ENCODE results near the gene GNPTG. TPM values are rescaled to one million over a fixed set of nuclear protein-coding genes. Genes with fewer than 3 reads are reported as not detected.
A peak's percentile ranks its signal among the peaks of the same experiment; 100 is the strongest.

GNPTG gene
- total and polyA plus RNA-seq, 2 of the 8 experiments (the other 6 are each of a cell fraction or from before 2014, with no cell fraction given), result 26.2 to 51.2 TPM

DNA sequence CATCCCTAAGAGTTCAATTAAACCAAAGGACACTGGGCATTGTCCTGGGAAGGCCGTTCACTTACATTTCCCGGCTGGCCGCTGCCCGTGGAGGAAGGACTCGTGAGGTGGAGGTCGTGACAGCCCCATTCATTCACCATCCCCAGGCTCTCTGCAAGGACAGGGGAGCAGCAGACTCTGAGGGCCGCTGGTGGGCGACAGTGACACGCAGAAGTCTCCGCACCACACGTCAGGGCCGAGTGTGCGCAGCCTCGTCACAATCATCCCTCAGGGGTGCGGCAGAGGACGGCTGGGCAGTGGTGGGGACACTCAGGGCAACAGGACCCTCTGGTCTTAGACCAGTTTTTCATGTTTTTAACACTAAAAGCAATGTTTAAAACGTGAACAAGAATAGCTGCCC, 41.1 kb downstream of the GNPTG start:
- no peak overlapping the region for H2AK5ac ChIP-seq (ENCODE audit: low read depth, low read length)
- H2BK120ac ChIP-seq (replicated peaks; ENCODE audit: low read depth, low read length), result no peak overlapping the region
- no peak overlapping the region for H3K27ac ChIP-seq (ENCODE audit: low read depth, low read length)
- H2BK5ac ChIP-seq (ENCODE audit: low read depth, low read length), result no peak overlapping the region
- H3K14ac ChIP-seq (ENCODE audit: insufficient read length), result no peak overlapping the region
- 93% methylated on average over 17 of the region's 17 CpGs; no CpG with 5 or more reads in 1 of the 2 experiments for WGBS, 2 experiments (ENCODE audit: extremely low coverage in 1 of 2, insufficient coverage in 1 of 2, insufficient read length in 1 of 2, insufficient replicate concordance in 2 of 2, low coverage in 1 of 2, low lambda C conversion rate in 2 of 2, missing lambda C conversion rate in 1 of 2)
- H3K23me2 ChIP-seq (ENCODE audit: low read depth, low read length), result no peaks in the 10 kb centered on the region
- H4K20me1 ChIP-seq (replicated peaks in 1 of 2; ENCODE audit: control insufficient read depth in 1 of 2, insufficient read depth in 2 of 2, low read length in 2 of 2), result peaks cover 0 to 4% of the 10 kb centered on the region in 2 experiments
- H3K4me3 ChIP-seq (ENCODE audit: extremely low read depth in 1 of 4, insufficient read depth in 2 of 4, low read depth in 3 of 4, low read length in 4 of 4), result no peak overlapping the region
- H2BK20ac ChIP-seq (ENCODE audit: low read length), result no peak overlapping the region
- no peaks in the 10 kb centered on the region for H3K79me2 ChIP-seq (ENCODE audit: control insufficient read depth in 1 of 2, insufficient read depth in 2 of 2, low read length in 2 of 2)
- no peak overlapping the region for H3K56ac ChIP-seq (replicated peaks; ENCODE audit: insufficient read length, low read depth, low read length)
- H3K4me2 ChIP-seq (ENCODE audit: insufficient read depth in 1 of 2, low read depth in 2 of 2, low read length in 2 of 2), result no peak overlapping the region
- no peaks in the 10 kb centered on the region for H3K27me3 ChIP-seq (replicated peaks in 1 of 4; ENCODE audit: control insufficient read depth in 3 of 4, extremely low read depth in 1 of 4, insufficient read depth in 3 of 4, low read length in 3 of 4)
- no peak overlapping the region for H3K9ac ChIP-seq (replicated peaks in 1 of 4; ENCODE audit: extremely low read depth in 1 of 4, low read depth in 3 of 4, low read length in 3 of 4)
- DNase-seq (ENCODE audit: low read depth in 1 of 2, low spot score in 2 of 2) (no peak), FAIRE-seq (no peak)
- no peak overlapping the region for H3K4ac ChIP-seq (replicated peaks; ENCODE audit: insufficient read length, low read depth, low read length)
- ChIA-PET POLR2A (ENCODE audit: partially characterized antibody) (no interaction called here), CTCF (ENCODE audit: partially characterized antibody) (interaction anchor here (0.6 to 1.2 kb wide), 3 partner anchors 13 to 173 kb away, joined by 3 read pairs; no protein-coding TSS in a partner anchor)
- no peaks in the 10 kb centered on the region for H3K79me1 ChIP-seq (ENCODE audit: low read depth, low read length)
- H3K36me3 ChIP-seq (ENCODE audit: control insufficient read depth in 2 of 4, insufficient read depth in 4 of 4, low read length in 3 of 4), result peaks cover 3 to 9% (median 4%) of the 10 kb centered on the region in 4 experiments; a peak in 5 of 8 replicates
- no peaks in the 10 kb centered on the region for H3K9me3 ChIP-seq (ENCODE audit: insufficient read depth in 2 of 2, low read depth in 1 of 2, low read length in 1 of 2)
- no peak overlapping the region for H4K5ac ChIP-seq (ENCODE audit: insufficient read length, low read depth, low read length)
- no peak overlapping the region for H3K18ac ChIP-seq (ENCODE audit: extremely low read depth, low read length)
- H2AFZ ChIP-seq (ENCODE audit: low read length), result no peak overlapping the region
- no peak overlapping the region for H2BK12ac ChIP-seq (ENCODE audit: low read depth, low read length)
- peak in 1 of 2 experiments; percentile 10; a peak in 1 of 4 replicates for TF ChIP-seq RAD21 (IDR thresholded peaks at IDR 0.05 in 1 of 2, conservative IDR thresholded peaks at IDR 0.05 in 1 of 2; ENCODE audit: low read depth in 2 of 2, low read length in 2 of 2)
- no peak for TF ChIP-seq RFX5 (IDR thresholded peaks at IDR 0.05; ENCODE audit: borderline replicate concordance, low read depth, low read length)
- no peak overlapping the region for H4K8ac ChIP-seq (ENCODE audit: extremely low read depth, insufficient read depth, low read length)
- no peaks in the 10 kb centered on the region for H3K4me1 ChIP-seq (replicated peaks in 1 of 4; ENCODE audit: control insufficient read depth in 3 of 4, insufficient read depth in 4 of 4, low read length in 3 of 4)
- no peak overlapping the region for H3K23ac ChIP-seq (ENCODE audit: insufficient read length)
- no peak overlapping the region for H2BK15ac ChIP-seq (ENCODE audit: low read length)
- H4K91ac ChIP-seq (replicated peaks; ENCODE audit: insufficient read length, low read length), result no peak overlapping the region
